ENCODE results near the gene TNNC1. TPM values are rescaled to one million over a fixed set of nuclear protein-coding genes. Genes with fewer than 3 reads are reported as not detected.

The TNNC1 gene
- total and polyA plus RNA-seq, 2 of the 13 experiments (the other 11 are each of a cell fraction or from before 2014, with no cell fraction given): 11.8 to 36.4 TPM

DNA sequence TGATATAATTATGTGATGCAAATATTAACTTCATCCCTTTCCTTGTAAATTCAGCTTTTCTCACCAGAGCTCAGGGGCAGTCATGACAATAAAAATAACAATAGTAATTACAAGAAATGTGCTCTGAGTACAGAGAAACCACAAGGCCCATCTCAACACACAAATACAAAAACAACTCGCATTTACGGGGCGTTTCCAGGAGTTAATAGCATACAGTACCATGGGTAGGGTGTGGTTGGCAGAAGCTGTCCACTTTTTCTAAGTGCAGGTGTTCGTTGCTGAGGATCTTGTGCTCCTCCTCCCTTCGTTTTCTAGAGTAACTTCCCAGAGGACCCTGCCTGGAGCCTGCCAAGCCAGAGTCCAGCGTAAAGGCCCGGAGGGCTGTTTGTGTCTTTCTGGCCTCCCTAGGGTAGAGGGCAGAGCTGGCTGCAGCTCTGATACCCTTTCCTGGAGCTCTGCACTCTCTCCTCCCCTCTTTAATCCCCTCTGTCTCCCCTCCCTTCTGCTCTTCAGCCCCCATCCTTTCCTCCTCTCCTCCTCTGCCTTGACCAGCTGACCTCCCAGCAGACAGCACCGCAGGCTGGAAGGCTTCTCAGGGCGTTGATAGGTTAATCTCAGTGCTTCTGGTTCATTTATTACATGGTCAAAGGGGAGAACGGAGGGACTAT, 20.4 kb downstream of the TNNC1 start:
- H4K20me1 ChIP-seq (ENCODE audit: insufficient read depth, low read length): no peaks in the 10 kb centered on the region
- peaks cover 2 to 7% of the 10 kb centered on the region in 2 experiments; a peak in 2 of 5 replicates for H3K36me3 ChIP-seq (replicated peaks in 1 of 2; ENCODE audit: control insufficient read depth in 1 of 2, insufficient read depth in 2 of 2, low read length in 2 of 2)
- TF ChIP-seq MED13 (CRISPR knock-in tag; IDR thresholded peaks at IDR 0.05) (no peak), PITX1 (CRISPR knock-in tag; IDR thresholded peaks at IDR 0.05) (no peak), ZNF572 (CRISPR knock-in tag; IDR thresholded peaks at IDR 0.05) (no peak), SMARCC2 (IDR thresholded peaks at IDR 0.05) (no peak)
- TF ChIP-seq, protein P1, sequence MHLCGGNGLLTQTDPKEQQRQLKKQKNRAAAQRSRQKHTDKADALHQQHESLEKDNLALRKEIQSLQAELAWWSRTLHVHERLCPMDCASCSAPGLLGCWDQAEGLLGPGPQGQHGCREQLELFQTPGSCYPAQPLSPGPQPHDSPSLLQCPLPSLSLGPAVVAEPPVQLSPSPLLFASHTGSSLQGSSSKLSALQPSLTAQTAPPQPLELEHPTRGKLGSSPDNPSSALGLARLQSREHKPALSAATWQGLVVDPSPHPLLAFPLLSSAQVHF (CRISPR knock-in tag; IDR thresholded peaks at IDR 0.05): no peak
- ChIA-PET POLR2A (interaction anchor here (1.0 kb wide), 1 partner anchor 144 kb away, joined by 3 read pairs; no protein-coding TSS in a partner anchor), CTCF (ENCODE audit: low intra/inter-chr PET ratio, low total read pairs) (no interaction called here)
- WGBS (ENCODE audit: low lambda C conversion rate): 74% methylated on average over 10 of the region's 10 CpGs
- no peak overlapping the region for H3K4me2 ChIP-seq (ENCODE audit: low read depth, low read length)
- H3K4me3 ChIP-seq (replicated peaks in 1 of 3; ENCODE audit: insufficient read depth in 1 of 3, low read depth in 2 of 3, low read length in 3 of 3): no peak overlapping the region
- DNase-seq (ENCODE audit: low spot score): no peak
- ATAC-seq: no peak
- H3K27me3 ChIP-seq (ENCODE audit: control insufficient read depth in 1 of 2, insufficient read depth in 2 of 2, low read length in 2 of 2): no peaks in the 10 kb centered on the region
- H2AFZ ChIP-seq (ENCODE audit: low read length): no peak overlapping the region
- no peaks in the 10 kb centered on the region for H3K79me2 ChIP-seq (ENCODE audit: insufficient read depth, low read length)
- in situ Hi-C loops (cut with HindIII; ENCODE audit: extremely low pct_ligation_motif_present, low pct_unique_long_range_greater_than_20kb): no loop called here
- H3K27ac ChIP-seq (ENCODE audit: extremely low read length, insufficient read depth, low read length): no peak overlapping the region
- no peaks in the 10 kb centered on the region for H3K9me3 ChIP-seq (ENCODE audit: low read length)
- FAIRE-seq: no peak
- intact Hi-C loops (cut with micrococcal nuclease; ENCODE audit: unreplicated experiment): no loop called here
- peaks cover 56% of the 10 kb centered on the region for H3K4me1 ChIP-seq (ENCODE audit: insufficient read depth, low read length)
- H3K9ac ChIP-seq (ENCODE audit: insufficient read depth, low read depth, low read length): no peak overlapping the region
- no TSS peak for BruUV-seq (replicated peaks)

DNA sequence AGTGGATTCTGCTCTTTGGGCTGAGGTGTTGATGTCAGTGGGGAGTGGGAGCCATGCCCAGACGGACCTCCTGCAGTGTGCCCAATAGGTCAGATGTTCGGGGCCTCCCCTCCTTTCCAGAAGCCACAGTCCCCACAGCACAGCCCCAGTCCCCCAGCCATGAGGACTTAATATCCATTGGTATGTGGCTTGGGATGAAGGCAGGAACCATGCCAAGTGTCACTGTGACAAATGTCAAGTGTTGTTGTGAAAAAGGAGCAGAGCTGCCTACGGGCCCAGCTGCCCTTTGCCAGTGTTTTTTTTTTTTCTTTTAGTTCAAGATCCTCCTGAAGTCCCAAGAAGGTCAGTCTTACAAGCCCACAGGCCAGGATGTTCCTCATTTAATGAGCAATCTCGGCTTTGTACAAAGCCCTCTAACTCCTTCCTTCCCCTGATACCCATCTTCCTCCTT, 21.1 kb downstream of the TNNC1 start:
- WGBS (ENCODE audit: low lambda C conversion rate): 59% methylated on average over 4 of the region's 4 CpGs
- FAIRE-seq (no peak), ATAC-seq (no peak), DNase-seq (ENCODE audit: low spot score) (no peak)
- Histone ChIP-seq H3K36me3 (replicated peaks in 1 of 2; ENCODE audit: control insufficient read depth in 1 of 2, insufficient read depth in 2 of 2, low read length in 2 of 2) (peaks cover under 1 to 4% of the 10 kb centered on the region in 2 experiments; a peak in 2 of 5 replicates), H4K20me1 (ENCODE audit: insufficient read depth, low read length) (no peaks in the 10 kb centered on the region), H3K79me2 (ENCODE audit: insufficient read depth, low read length) (no peaks in the 10 kb centered on the region), H3K9ac (ENCODE audit: insufficient read depth, low read depth, low read length) (no peak overlapping the region), H3K9me3 (ENCODE audit: low read length) (no peaks in the 10 kb centered on the region), H3K4me3 (replicated peaks in 1 of 3; ENCODE audit: insufficient read depth in 1 of 3, low read depth in 2 of 3, low read length in 3 of 3) (no peak overlapping the region), H3K4me2 (ENCODE audit: low read depth, low read length) (no peak overlapping the region), H2AFZ (ENCODE audit: low read length) (no peak overlapping the region), H3K27ac (ENCODE audit: extremely low read length, insufficient read depth, low read length) (no peak overlapping the region), H3K4me1 (ENCODE audit: insufficient read depth, low read length) (peaks cover 63% of the 10 kb centered on the region), H3K27me3 (ENCODE audit: control insufficient read depth in 1 of 2, insufficient read depth in 2 of 2, low read length in 2 of 2) (no peaks in the 10 kb centered on the region)
- ChIA-PET CTCF (ENCODE audit: low intra/inter-chr PET ratio, low total read pairs) (no interaction called here), POLR2A (interaction anchor here (1.0 to 1.4 kb wide), 2 partner anchors 11 to 143 kb away, joined by 3 to 4 read pairs; no protein-coding TSS in a partner anchor)
- BruUV-seq (replicated peaks): no TSS peak
- intact Hi-C loops (cut with micrococcal nuclease; ENCODE audit: unreplicated experiment): no loop called here
- in situ Hi-C loops (cut with HindIII; ENCODE audit: extremely low pct_ligation_motif_present, low pct_unique_long_range_greater_than_20kb): no loop called here
- TF ChIP-seq SNRNP70 (IDR thresholded peaks at IDR 0.05; ENCODE audit: low read depth, low read length) (no peak), MIER3 (CRISPR knock-in tag; IDR thresholded peaks at IDR 0.05; ENCODE audit: borderline replicate concordance) (no peak), ZNF234 (CRISPR knock-in tag; conservative IDR thresholded peaks at IDR 0.05) (no peak), ETV6 (CRISPR knock-in tag; conservative IDR thresholded peaks at IDR 0.05) (no peak), CHD4 (IDR thresholded peaks at IDR 0.05; ENCODE audit: borderline replicate concordance, low read length) (no peak), NFE2L2 (IDR thresholded peaks at IDR 0.05; ENCODE audit: low read length) (no peak), ELF1 (CRISPR knock-in tag; IDR thresholded peaks at IDR 0.05) (no peak), SMAD1 (CRISPR knock-in tag; IDR thresholded peaks at IDR 0.05; ENCODE audit: borderline replicate concordance, low read depth) (no peak), HNRNPK (IDR thresholded peaks at IDR 0.05; ENCODE audit: low read depth, low read length, poor library complexity, severe bottlenecking) (no peak)
- TF ChIP-seq, protein P2, sequence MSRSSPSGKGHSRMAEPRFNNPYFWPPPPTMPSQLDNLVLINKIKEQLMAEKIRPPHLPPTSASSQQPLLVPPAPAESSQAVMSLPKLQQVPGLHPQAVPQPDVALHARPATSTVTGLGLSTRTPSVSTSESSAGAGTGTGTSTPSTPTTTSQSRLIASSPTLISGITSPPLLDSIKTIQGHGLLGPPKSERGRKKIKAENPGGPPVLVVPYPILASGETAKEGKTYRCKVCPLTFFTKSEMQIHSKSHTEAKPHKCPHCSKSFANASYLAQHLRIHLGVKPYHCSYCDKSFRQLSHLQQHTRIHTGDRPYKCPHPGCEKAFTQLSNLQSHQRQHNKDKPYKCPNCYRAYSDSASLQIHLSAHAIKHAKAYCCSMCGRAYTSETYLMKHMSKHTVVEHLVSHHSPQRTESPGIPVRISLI (CRISPR knock-in tag; IDR thresholded peaks at IDR 0.05; ENCODE audit: borderline replicate concordance): no peak
- TF ChIP-seq, protein P3, sequence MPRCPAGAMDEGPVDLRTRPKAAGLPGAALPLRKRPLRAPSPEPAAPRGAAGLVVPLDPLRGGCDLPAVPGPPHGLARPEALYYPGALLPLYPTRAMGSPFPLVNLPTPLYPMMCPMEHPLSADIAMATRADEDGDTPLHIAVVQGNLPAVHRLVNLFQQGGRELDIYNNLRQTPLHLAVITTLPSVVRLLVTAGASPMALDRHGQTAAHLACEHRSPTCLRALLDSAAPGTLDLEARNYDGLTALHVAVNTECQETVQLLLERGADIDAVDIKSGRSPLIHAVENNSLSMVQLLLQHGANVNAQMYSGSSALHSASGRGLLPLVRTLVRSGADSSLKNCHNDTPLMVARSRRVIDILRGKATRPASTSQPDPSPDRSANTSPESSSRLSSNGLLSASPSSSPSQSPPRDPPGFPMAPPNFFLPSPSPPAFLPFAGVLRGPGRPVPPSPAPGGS (CRISPR knock-in tag; IDR thresholded peaks at IDR 0.05): no peak

Data from HepG2 (cell line).